ENCODE data around the gene NOC3L. TPM values are rescaled to one million over a fixed set of nuclear protein-coding genes. Genes with fewer than 3 reads are reported as not detected.

The NOC3L gene
- total and polyA plus RNA-seq, 9 of the 15 experiments (the other 6 are each of a cell fraction or from before 2014, with no cell fraction given), result 23.8 to 57.6 (median 32.6) TPM

- peak; percentile 12 for TF ChIP-seq NEUROD1 (IDR thresholded peaks at IDR 0.05; ENCODE audit: borderline replicate concordance, low read depth, low read length, partially characterized antibody)
- no peak for TF ChIP-seq ZFP91 (CRISPR knock-in tag; IDR thresholded peaks at IDR 0.05)
- TF ChIP-seq ZNF347 (CRISPR knock-in tag; IDR thresholded peaks at IDR 0.05; ENCODE audit: low read depth), result no peak
- TF ChIP-seq ZBTB9 (CRISPR knock-in tag; IDR thresholded peaks at IDR 0.05), result no peak
- TF ChIP-seq CREM (IDR thresholded peaks at IDR 0.05; ENCODE audit: low read depth), result peak; percentile 74
- TF ChIP-seq PREB (CRISPR knock-in tag; IDR thresholded peaks at IDR 0.05), result no peak
- no peak for TF ChIP-seq KLF16 (IDR thresholded peaks at IDR 0.05)
These were observed at the start of gene NOC3L (continued) for GRCh38 chr10:94362360-94363250.
